Brain microvascular endothelial cell (primary cell): Measurements from ENCODE around the gene RBM6.
"Not testable (repeated sequence)": the region's sequence is repeated elsewhere in the genome, so short reads cannot be mapped to it uniquely, and the experiment has no call there.

Experiments used
- DNase-seq: peaks from one replicate; pipeline ENCODE4 v3.0.0-alpha.2; 2020
- H3K27ac ChIP-seq: fragments of 250-450 bp; sonication (Bioruptor Pico); 2 replicates; pipeline ENCODE4 v1.5.1; 2020; ENCODE audit warnings: mild to moderate bottlenecking, moderate library complexity
- H3K27me3 ChIP-seq: fragments of 250-450 bp; sonication (Bioruptor Pico); replicated peaks from 2 replicates; pipeline ENCODE4 v1.5.1; 2020; ENCODE audit warnings: mild to moderate bottlenecking
- H3K36me3 ChIP-seq: fragments of 250-450 bp; sonication (Bioruptor Pico); replicated peaks from 2 replicates; pipeline ENCODE4 v1.5.1; 2020; ENCODE audit warnings: mild to moderate bottlenecking
- H3K4me3 ChIP-seq: 2 replicates; pipeline ENCODE4 v1.5.1; 2011; ENCODE audit warnings: low read depth, mild to moderate bottlenecking, control low read depth, low read length, moderate library complexity
- CTCF ChIP-seq: IDR thresholded peaks from 2 replicates; pipeline ENCODE4 v1.5.1; 2011; ENCODE audit warnings: low read depth, mild to moderate bottlenecking, moderate library complexity, low read length, control low read depth, inconsistent platforms; ENCODE audit errors: missing control alignments
- in situ Hi-C: cut with HindIII; loops from 2 replicates; pipeline ENCODE4 v1.10.0; 2017; ENCODE audit warnings: low sequenced_read_pairs, low pct_ligation_motif_present

RBM6 gene

GRCh38 chr3:49930922-49931321 is 9.0 kb upstream of the RBM6 start:
- H3K4me3 ChIP-seq = no peak overlapping the region
- H3K27ac ChIP-seq = no peak overlapping the region
- in situ Hi-C loops = no loop called here
- DNase-seq = no peak
- no peak for TF ChIP-seq CTCF
- H3K36me3 ChIP-seq = no peaks in the 10 kb centered on the region
- no peaks in the 10 kb centered on the region for H3K27me3 ChIP-seq

DNA sequence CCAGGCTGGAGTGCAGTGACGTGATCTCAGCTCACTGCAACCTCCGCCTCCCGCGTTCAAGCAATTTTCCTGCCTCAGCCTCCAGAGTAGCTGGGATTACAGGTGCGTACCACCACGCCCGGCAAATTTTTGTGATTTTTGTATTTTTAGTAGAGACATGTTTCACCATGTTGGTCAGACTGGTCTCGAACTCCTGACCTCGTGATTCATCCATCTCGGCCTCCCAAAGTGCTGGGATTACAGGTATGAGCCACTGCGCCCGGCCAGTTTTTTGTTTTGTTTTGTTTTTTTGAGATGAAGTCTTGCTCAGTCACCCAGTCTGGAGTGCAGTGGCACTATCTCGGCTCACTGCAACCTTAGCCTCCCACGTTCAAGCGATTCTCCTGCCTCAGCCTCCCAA is 7.7 kb upstream of the RBM6 start:
- H3K27ac ChIP-seq, DNase-seq, in situ Hi-C loops, H3K4me3 ChIP-seq, H3K27me3 ChIP-seq, H3K36me3 ChIP-seq: not testable (repeated sequence)

GRCh38 chr3:49937090-49937489 is 2.9 kb upstream of the RBM6 start:
- TF ChIP-seq CTCF = no peak
- Histone ChIP-seq H3K36me3 (no peaks in the 10 kb centered on the region), H3K27me3 (no peaks in the 10 kb centered on the region), H3K27ac (no peak overlapping the region), H3K4me3 (no peak overlapping the region)
- DNase-seq = no peak
- in situ Hi-C loops = no loop called here

DNA sequence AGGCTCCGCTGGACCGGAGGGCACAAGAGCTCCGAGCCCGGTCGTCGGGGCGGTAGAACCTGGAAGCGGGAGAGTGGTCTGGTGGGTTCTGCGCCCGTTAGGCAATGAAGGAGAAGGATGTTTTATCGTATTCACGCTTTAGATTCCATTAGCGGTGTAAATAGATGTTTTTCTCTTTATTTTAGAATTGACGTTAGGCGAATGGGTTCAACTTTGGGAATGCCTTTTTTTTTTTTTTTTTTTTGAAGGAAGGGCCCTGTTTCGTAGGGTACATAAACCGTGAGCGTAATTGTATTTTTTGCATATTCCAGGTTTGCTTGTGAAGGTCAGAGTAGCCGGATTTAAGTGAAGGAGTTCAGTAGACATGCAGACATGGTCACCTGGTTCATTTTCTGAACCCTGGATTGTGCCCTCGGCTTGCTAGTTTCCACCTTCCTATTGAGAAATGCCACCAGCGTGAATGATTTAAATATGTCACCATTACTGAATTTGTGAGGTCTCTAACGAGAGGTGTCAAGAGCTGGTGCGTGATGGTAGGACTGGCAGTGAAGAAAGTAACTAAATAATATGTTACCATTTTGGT is 808 bp downstream of the RBM6 start:
- in situ Hi-C loops = no loop called here
- Histone ChIP-seq H3K36me3 (no peaks in the 10 kb centered on the region), H3K27ac (peak overlapping the region; percentile 90), H3K4me3 (peak overlapping the region; percentile 90), H3K27me3 (no peaks in the 10 kb centered on the region)
- no peak for DNase-seq
- no peak for TF ChIP-seq CTCF

DNA sequence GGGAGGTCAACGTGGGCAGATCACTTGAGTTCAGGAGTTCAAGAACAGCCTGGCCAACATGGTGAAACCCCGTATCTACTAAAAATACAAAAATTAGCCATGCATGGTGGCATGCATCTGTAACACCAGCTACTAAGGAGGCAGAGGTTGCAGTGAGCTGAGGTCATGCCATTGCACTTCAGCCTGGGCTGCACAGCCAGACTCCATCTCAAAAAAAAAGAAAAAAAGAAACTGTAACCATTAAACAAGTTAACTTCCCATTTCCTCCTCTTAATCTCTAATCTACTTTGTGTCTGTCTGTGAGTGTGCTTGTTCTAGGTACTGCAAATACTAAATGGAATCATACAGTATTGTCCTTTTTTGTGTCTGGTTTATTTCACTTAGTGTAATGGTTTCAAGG is 2.7 kb downstream of the RBM6 start:
- Histone ChIP-seq H3K4me3 (no peak overlapping the region), H3K27me3 (no peaks in the 10 kb centered on the region), H3K36me3 (no peaks in the 10 kb centered on the region), H3K27ac (no peak overlapping the region)
- no peak for TF ChIP-seq CTCF
- no peak for DNase-seq
- in situ Hi-C loops = no loop called here

DNA sequence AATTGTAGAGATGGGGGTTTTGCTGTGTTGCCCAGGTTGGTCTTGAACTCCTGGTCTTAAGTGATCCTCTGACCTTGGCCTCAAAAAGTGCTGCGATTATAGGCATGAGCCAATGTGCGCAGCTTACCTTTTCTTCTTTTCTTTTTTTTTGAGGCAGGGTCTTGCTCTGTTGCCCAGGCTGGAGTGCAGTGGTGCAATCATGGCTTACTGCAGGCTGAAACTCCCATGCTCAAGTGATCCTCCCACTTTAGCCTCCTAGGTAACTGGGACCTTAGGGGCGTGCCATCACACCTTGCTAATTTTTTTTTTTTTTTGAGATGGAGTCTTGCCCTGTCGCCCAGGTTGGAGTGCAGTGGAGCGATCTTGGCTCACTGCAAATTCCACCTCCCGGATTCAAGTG is 13.0 kb downstream of the RBM6 start:
- Histone ChIP-seq H3K27ac (no peak overlapping the region), H3K4me3 (no peak overlapping the region), H3K27me3 (no peaks in the 10 kb centered on the region), H3K36me3 (no peaks in the 10 kb centered on the region)
- no peak for DNase-seq
- in situ Hi-C loops = no loop called here
- no peak for TF ChIP-seq CTCF
